Occipital lobe (tissue), 2 donors: Measurements from ENCODE around the gene IMPDH1. TPM values are rescaled to one million over a fixed set of nuclear protein-coding genes. Genes with fewer than 3 reads are reported as not detected.
A peak's percentile ranks its signal among the peaks of the same experiment; 100 is the strongest.

ENCODE experiments used
- DNase-seq: peaks from one replicate; lab custom pipeline; 2025; lab: John Stamatoyannopoulos, UW
- total RNA-seq: library from RNA; depleted of rRNA; stranded (reverse); fragments of >200 nt; gene quantifications from one replicate; pipeline ENCODE4 v1.2.3, GENCODE V29; 2014

IMPDH1 gene
- total RNA-seq, 1 donor from 2014 or later: 27.0 TPM

DNA sequence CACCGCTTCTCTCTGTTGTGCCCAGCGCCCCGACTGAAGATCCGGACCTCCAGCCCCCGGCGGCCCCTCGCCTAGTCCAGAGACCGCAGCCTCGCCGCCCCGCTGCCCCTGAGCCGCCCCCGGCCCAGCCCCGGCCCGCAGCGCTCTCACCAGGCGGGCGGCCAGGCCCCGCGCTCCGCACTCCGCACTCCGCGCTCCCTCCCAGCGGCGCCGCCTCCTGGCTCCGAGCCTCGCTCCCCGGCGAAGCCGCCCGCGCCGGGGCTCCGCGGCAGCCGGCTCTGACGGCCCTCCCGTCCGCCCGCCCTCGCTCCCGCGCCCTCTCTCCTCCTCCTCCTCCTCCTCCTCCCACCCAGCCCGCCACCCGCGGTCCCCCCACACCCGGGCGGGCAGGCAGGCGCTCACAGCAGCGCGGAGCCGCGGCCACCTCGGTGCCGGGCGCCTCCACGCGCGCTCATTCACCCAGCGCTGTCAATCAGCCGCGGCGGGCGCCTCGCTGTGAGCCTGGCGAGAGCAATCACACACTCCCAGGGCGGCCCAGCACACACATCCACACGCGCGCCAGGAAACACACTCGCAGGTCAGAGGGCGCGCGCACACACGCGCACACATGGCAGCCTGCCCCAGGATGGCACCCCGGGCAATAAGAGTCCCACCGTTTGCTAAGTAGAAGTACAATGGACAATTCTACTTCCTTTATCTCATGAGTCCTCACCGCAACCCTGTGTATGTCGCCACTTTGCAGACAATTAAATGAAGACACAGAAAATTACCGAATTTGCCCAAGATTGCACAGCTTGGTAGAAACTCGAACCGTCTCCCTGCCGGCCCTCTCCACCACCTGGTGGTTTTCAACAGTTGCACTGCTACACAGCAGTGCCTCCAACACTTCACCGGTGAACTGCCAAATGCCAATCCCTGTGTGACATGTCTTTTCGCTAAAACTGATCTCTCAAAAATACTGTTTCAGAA is 48.1 kb downstream of the IMPDH1 start, which contains the start of gene PRRT4:
PRRT4 (minus strand) TSS at position 280 of the 969 bp plus-strand sequence.
- peak; percentile 27 for DNase-seq

DNA sequence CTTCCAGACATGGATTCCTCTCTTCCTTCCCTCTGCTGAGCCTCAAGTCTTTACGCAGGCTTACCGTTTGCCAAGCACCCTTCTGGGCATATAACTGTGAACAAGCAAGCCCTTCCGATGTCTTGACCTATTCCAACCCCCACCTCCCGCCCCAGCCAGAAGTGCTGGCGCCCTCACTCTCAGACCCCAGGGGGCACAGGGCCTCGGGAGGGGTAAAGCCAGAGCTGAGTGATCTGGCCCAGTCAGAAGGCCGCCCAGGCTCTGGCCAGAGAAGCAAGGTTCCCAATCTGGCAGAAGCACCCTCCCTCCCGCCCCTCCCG is 49.5 kb downstream of the IMPDH1 start:
- DNase-seq: no peak

DNA sequence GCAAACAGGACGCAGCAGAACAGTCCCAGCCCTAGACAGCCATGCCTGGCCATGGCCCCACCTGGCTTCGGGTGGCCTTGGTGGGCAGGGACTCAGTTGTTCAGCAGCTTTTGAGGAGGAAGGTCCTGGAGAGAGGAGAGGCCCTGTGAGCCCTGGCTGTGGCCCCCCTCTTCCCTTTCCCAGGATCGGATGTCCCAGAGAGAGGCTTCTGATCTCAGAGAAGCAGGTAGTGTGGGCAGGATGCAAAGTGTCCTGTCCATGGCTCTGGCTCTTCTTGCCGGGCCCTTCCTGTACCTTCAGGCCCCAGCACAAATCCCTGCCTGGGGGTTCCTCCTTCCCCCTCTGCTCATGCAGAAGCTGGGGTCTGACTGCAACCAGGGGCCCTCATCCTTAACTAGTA is 49.8 kb downstream of the IMPDH1 start:
- DNase-seq: no peak

DNA sequence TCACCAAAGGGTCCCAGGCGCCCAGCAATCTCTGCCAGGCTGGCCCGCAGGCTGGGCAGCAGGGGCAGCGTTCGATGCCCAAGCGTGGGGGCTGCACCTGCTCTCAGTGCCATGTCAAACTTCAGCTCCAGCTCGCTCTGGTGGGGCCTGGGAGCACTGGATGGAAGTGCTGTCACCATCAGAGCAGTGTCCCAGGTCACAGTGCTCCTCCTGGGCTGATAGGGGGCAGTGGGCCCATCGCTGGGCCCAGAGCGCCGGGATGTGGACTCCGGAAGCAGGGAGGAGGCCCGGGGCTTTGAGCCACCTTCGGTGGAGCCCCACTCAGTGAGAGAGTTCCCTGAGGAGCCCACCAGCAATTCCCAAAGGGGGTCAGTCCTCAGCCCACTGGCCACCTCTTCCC is 50.4 kb downstream of the IMPDH1 start:
- DNase-seq: no peak

DNA sequence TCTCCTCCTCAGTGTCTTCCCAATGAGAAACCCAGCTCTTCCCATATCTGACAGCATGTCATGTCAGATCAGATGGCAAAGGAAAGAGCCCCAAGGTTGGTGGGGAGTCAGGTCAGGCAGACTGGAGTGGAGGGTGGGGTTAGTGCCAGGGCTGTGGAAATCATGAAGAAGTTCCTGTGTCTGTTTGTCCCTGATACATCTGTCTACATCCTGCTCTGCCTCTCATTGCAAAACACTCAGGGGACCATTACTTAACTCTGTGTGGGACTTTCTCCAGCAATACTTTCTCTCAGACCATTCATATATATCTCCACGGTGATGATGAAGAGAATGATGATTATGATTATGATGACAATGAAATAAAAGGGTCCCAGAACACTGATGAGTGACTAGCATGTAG is 51.5 kb downstream of the IMPDH1 start:
- DNase-seq: no peak

DNA sequence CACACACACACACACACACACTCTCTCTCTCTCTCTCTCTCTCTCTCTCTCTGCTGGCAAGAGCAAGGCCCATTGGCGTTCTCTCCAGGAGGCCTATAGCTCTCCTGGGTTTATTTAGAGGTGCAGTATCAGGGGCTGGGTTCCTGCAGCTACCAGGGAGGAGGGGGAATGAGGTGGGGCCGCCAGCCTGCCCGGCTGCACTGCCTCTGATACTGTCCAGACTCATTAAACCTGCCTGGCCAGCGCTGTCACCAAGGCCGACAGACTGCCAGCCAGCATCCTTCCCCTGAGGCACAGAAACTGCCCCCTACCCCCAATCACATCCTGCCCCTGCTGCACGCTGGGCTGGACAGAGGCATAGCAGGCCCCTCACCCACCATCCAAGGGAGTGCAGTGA is 52.6 kb downstream of the IMPDH1 start:
- DNase-seq: no peak

DNA sequence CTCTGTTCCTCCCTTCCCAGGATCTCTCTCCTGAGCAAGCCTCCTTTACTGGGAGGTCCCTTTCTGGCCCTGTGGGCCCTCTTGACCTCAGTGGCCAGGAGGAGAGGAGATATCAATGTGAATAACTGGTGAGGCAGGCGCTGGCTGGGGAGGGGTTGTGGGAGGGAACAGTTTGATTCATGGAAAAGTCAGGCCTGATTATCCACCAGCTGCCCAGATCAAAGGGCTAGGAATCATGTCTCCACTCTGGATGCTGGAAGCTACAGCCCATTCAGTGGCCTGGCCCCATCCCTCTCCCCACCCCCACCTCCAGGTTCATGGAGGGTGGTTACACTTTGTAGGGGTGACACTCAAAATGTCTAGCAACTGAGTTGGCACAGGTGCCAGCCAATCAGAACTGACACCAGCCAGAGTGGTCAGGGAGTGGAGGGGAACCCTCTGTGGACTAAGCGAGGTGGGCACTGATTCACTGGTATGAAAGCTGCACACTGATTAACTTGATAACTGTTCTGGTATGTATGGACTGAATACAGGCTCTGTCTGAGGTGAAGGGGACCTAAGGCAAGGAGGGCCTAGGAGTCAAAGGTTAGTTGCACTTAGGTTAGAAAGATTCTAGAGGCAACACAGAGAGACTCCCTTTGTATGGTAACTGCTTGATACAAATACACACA is 53.1 kb downstream of the IMPDH1 start:
- no peak for DNase-seq

DNA sequence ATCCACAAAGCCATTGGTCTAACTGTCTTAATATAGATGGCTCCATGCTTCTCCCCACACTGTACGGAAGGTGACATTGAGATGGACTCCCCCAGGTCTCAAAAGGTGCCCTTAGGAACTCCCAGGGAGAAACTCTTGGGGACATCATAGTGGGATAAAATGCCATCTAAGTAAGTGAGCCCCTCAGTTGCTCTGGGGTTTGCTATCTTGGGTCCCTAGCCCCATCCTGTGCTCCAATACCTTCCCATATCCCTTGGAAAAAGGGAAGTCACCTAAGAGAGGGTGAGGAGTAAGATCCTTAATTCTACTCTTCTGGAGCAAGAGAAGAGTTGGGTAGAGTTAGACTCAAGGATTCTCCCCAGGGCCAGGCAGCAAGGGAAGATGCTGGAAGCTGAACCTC is 56.2 kb downstream of the IMPDH1 start:
- no peak for DNase-seq

DNA sequence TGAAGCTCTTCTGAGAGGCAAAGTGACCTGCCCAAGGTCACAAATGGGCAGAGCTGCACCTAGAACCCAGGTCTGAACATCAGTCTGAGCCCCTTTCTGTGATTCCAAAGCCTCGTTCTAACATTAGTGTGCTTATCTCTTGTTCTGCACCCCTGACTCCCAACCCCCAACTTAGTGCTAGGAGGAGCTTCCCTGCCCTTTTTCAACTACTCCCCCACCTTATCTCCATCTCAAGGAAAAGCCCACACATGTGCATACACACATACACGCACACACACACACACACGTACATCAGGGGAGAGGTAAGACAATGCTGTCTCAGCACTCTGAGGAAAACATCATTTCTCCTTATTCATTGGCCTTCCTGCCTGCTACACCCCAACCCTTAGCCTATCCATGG is 56.6 kb downstream of the IMPDH1 start:
- DNase-seq: no peak

DNA sequence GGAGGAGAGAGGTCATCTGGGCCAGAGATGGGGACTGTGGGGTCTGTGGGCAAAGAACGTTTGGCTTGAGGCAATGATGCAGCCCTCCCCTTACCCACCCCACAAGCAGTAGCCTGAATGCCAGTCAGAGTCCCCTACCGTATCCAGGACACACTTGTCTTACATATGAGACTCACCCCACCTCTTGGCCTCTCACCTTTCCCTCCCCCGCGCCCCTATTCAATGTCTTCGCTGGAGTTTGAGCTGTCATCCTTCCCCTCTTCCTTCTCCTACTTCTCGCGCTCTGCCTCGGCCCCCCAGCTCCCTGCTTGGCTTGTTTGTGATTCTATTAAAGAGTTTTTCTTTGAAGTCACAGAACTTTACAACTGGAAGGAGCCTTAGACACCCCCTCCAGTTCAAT is 57.1 kb downstream of the IMPDH1 start:
- no peak for DNase-seq

DNA sequence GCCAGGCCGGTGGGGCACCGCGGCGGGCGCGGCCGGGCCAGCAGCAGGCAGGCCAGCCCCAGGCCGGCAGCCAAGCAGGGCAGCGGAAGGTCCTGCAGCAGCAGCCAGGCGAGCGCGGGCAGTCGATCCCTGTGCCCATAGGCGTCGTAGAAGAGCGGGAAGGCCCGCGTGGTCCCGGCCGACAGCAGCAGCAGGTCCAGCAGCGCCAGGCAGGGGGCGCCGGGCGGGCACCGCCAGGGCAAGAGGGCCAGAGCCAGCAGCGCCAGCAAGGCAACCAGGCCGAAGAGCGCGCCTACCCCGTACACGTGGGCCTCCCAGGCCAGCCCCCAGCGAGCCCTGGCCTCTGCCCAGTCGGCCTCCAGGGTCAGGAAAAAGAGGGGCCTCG is 57.6 kb downstream of the IMPDH1 start:
- DNase-seq: no peak

DNA sequence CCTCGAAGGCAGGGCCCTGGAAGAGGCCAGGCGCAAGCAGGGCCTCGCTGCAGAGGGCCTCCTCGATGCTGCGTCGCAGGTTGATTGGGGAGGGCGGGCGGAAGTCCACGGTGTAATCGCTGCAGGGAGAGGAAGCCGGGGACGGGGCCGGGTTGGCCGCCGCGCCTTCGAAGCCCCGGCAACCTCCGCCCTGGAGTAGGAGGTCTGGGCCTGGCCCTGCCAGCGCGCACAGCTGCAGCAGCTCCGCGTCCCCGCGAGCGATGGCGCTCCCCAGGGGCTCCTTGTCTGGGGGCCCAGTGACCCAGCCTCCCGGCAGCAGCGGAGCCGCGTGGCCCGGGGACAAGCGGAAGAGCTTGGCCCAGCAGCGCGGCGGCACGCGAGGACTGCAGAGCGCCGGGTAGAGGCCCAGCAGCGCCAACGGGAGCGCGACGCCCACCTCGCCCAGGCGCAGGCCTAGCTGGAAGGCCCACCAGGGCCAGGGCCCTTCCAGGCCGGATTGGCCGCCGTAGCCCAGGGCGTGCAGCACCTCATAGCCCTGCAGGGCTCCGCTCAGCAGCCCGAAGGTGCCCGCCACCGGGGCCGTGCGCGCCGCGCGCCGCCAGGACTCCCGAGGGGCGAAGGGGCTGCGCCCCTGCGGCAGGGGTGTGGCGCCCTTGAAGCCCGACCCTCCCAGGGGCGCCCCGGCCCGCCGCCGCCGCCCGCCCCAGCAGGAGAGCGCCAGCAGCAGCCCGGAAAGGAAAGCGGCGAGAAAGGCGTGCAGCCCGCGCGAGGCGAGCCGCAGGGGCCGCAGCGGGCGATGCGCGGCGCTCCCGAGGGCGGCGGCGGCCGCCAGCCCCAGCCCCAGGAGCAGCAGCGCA is 58.3 kb downstream of the IMPDH1 start:
- DNase-seq: no peak

DNA sequence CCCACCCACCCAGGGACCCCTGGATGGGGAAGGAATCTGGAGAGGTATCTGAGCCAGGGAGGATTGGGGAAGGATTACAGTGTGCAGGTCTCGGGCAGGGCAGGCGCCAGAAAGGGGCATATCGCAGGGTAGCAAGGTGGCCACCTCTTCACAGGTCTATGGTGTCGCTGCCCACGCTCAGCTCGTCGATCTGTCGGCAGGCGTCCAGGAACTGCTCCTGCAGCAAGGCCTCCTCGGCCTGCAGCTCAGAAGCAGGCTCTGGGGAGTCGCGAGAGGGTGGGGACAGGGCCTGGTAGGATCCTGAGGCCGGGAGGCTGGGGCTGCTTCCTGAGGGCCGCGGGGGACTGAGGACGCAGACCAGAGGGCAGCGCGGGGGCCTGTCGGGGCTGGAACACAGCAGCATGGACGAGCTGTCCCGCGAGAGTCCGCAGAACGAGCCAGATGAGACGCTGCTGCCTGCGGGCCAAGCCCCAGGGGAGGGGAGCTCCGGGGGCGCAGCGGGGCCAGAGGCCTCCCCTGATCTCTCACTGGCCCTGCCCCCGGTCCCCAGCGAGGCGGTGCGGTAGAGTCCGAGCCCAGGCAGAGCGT is 59.0 kb downstream of the IMPDH1 start:
- no peak for DNase-seq

DNA sequence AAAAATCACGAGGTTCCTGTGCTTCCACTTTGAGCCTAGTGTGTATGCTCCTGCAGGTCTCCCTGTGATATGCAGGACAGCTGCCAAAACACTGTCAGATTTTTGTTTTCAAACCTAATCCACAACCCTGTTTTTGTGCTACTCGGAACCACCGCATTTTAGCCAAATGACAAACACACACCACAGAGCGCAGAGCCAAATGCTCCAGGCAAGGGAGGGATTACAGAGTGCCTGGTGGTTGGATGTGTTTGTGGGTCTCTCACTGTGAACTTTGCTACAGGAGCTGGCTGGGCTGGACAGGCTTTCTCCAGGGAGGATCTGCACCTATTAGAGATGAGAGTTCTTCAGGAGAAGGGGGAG is 60.3 kb downstream of the IMPDH1 start:
- DNase-seq: no peak

DNA sequence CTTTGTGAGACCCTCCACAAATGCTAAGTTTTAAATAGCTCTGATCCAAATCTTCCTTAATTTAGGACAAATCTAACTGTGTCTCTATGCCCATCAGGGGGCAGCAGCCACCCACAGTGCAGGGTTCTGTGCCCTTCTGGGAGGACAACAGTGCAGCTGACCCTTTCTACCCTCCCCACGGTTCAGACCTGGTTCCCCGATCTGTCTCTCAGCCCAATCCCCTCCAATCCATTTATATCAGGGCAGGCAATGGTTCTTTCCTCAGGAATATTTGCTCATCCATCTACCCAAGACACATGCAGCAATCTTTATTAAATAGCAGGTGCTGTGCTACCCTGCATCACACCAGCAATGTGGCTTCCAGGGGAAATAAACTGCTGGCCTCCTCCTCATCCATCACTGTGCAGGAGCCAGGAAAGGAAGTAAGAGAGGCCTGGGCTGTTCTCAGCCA is 62.1 kb downstream of the IMPDH1 start:
- DNase-seq: peak; percentile 13

DNA sequence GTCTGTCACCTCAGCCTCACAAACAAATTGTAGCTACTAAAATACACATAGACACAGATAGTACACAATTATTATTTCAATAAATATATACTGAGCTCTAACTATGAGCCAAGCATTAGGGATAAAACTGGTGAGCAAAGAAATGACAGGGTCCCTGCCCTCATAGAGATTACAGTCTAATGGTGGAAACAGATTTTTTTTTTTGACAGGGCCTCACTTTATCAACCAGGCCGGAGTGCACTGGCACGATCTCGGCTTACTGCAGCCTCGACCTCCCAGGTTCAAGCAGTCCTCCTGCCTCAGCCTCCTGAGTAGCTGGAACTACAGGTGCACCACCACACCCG is 65.4 kb downstream of the IMPDH1 start:
- DNase-seq: no peak

DNA sequence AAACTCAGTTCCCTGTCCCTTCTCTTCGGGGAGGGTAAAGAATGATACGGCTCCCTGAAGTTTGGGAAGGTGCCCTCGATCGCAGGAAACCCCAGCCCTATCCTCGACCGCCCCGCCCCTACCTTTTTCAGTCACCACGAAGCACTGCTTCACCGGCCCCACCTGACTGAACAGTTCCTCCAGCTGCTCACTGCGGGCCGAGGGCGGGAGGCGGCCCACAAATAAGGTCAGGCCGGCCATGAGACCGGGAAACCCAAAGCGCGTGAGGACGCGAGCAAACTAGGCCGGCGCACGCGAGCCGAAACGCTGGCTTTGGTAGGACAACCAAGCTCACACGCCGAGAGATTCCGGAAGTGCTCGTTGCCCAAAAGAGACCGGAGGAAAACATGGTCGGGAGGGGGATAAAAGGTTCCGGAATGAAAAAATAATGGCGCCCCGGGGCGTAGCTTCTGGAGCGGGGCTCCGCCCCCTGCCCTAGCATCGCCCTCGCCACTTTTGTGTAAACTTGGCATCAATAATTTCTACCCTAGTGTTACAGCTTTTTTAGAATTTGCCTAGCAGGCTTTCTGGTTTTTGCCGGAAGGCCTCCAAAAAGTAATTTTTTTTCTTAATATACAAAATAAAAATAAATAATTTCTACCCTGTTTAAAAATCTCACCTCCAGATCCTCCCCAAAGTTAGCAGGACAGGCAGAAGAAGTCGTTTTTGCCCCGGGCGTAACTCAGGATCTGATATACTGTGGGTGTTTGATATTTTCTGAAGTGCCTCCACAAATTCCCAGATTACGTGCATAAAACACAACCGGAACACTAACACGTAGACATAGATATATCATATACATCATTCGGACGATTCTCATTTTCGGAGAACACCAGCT is 66.0 kb downstream of the IMPDH1 start, which contains the start of gene RBM28:
RBM28 (minus strand) TSS at position 355 of the 877 bp plus-strand sequence; CDS start at position 240, 115 bp downstream.
- DNase-seq: peak; percentile 80
